ENCODE measurements around the gene MAK.
"Not testable (repeated sequence)": the region's sequence is repeated elsewhere in the genome, so short reads cannot be mapped to it uniquely, and the experiment has no call there.

Gene MAK

GRCh38 chr6:10837995-10838793 lies at the start of gene MAK:
Gene MAK (minus strand): TSS chr6:10838539. CDS start chr6:10830648, 7,891 bp downstream.
- Mint-ChIP-seq H3K4me1 (ENCODE audit: low read depth) (peaks cover 17% of the 10 kb centered on the region), H3K36me3 (ENCODE audit: low read depth) (no peaks in the 10 kb centered on the region), H3K27me3 (ENCODE audit: low read depth) (peaks cover 25% of the 10 kb centered on the region), H3K4me3 (peak within 1 kb of the TSS; percentile 83), H3K9me3 (no peaks in the 10 kb centered on the region), H3K27ac (peak within 1 kb of the TSS; percentile 86)
- DNase-seq (ENCODE audit: low spot score): peak; percentile 89

- Mint-ChIP-seq H3K36me3 (ENCODE audit: low read depth) (peaks cover 1% of the 10 kb centered on the region), H3K4me1 (ENCODE audit: low read depth) (peaks cover 5% of the 10 kb centered on the region), H3K4me3 (peak within 1 kb of the TSS; percentile 61), H3K9me3 (no peaks in the 10 kb centered on the region), H3K27ac (no peak within 1 kb of the TSS), H3K27me3 (ENCODE audit: low read depth) (peaks cover 79% of the 10 kb centered on the region)
- no peak for DNase-seq (ENCODE audit: low spot score)
These were observed 48.6 kb upstream of the MAK start, which contains the start of gene SYCP2L for GRCh38 chr6:10886691-10887502. Gene SYCP2L (plus strand): TSS chr6:10887052. CDS start chr6:10887127, 75 bp downstream.

GRCh38 chr6:10886365-10886690 lies 48.0 kb upstream of the MAK start:
- not testable (repeated sequence) for H3K4me1 Mint-ChIP-seq (ENCODE audit: low read depth); H3K27ac Mint-ChIP-seq; H3K9me3 Mint-ChIP-seq; DNase-seq (ENCODE audit: low spot score); H3K36me3 Mint-ChIP-seq (ENCODE audit: low read depth)
- H3K27me3 Mint-ChIP-seq (ENCODE audit: low read depth): peaks cover 84% of the 10 kb centered on the region
- peak overlapping the region; percentile 61 for H3K4me3 Mint-ChIP-seq

- peaks cover 5% of the 10 kb centered on the region for H3K4me1 Mint-ChIP-seq (ENCODE audit: low read depth)
- DNase-seq (ENCODE audit: low spot score): no peak
- no peaks in the 10 kb centered on the region for H3K9me3 Mint-ChIP-seq
- no peak overlapping the region for H3K27ac Mint-ChIP-seq
- H3K27me3 Mint-ChIP-seq (ENCODE audit: low read depth): peaks cover 90% of the 10 kb centered on the region
- H3K36me3 Mint-ChIP-seq (ENCODE audit: low read depth): peaks cover 1% of the 10 kb centered on the region
- H3K4me3 Mint-ChIP-seq: no peak overlapping the region
These were observed 46.1 kb upstream of the MAK start for GRCh38 chr6:10884245-10884972.

- Mint-ChIP-seq H3K27ac (no peak overlapping the region), H3K4me3 (no peak overlapping the region), H3K27me3 (ENCODE audit: low read depth) (peaks cover 88% of the 10 kb centered on the region), H3K9me3 (no peaks in the 10 kb centered on the region), H3K4me1 (ENCODE audit: low read depth) (peaks cover 5% of the 10 kb centered on the region), H3K36me3 (ENCODE audit: low read depth) (peaks cover 1% of the 10 kb centered on the region)
- no peak for DNase-seq (ENCODE audit: low spot score)
These were observed 45.2 kb upstream of the MAK start for GRCh38 chr6:10883312-10884244.

- no peak overlapping the region for H3K27ac Mint-ChIP-seq
- H3K36me3 Mint-ChIP-seq (ENCODE audit: low read depth): peaks cover 1% of the 10 kb centered on the region
- H3K4me3 Mint-ChIP-seq: no peak overlapping the region
- no peak for DNase-seq (ENCODE audit: low spot score)
- no peaks in the 10 kb centered on the region for H3K9me3 Mint-ChIP-seq
- H3K4me1 Mint-ChIP-seq (ENCODE audit: low read depth): peaks cover 5% of the 10 kb centered on the region
- H3K27me3 Mint-ChIP-seq (ENCODE audit: low read depth): peaks cover 85% of the 10 kb centered on the region
These were observed 44.4 kb upstream of the MAK start for GRCh38 chr6:10882657-10883171.

GRCh38 chr6:10882253-10882630 lies 43.9 kb upstream of the MAK start:
- H3K27me3 Mint-ChIP-seq (ENCODE audit: low read depth): peaks cover 80% of the 10 kb centered on the region
- not testable (repeated sequence) for H3K9me3 Mint-ChIP-seq; H3K4me1 Mint-ChIP-seq (ENCODE audit: low read depth); H3K27ac Mint-ChIP-seq; DNase-seq (ENCODE audit: low spot score); H3K4me3 Mint-ChIP-seq; H3K36me3 Mint-ChIP-seq (ENCODE audit: low read depth)

- no peak for DNase-seq (ENCODE audit: low spot score)
- H3K27me3 Mint-ChIP-seq (ENCODE audit: low read depth): peaks cover 62% of the 10 kb centered on the region
- peaks cover 5% of the 10 kb centered on the region for H3K4me1 Mint-ChIP-seq (ENCODE audit: low read depth)
- no peak overlapping the region for H3K4me3 Mint-ChIP-seq
- no peaks in the 10 kb centered on the region for H3K9me3 Mint-ChIP-seq
- H3K27ac Mint-ChIP-seq: no peak overlapping the region
- no peaks in the 10 kb centered on the region for H3K36me3 Mint-ChIP-seq (ENCODE audit: low read depth)
These were observed 42.0 kb upstream of the MAK start for GRCh38 chr6:10880366-10880765.

GRCh38 chr6:10877871-10878270 lies 39.5 kb upstream of the MAK start:
- Mint-ChIP-seq H3K4me3 (no peak overlapping the region), H3K27ac (no peak overlapping the region), H3K4me1 (ENCODE audit: low read depth) (peaks cover 3% of the 10 kb centered on the region), H3K27me3 (ENCODE audit: low read depth) (peaks cover 40% of the 10 kb centered on the region), H3K9me3 (no peaks in the 10 kb centered on the region), H3K36me3 (ENCODE audit: low read depth) (no peaks in the 10 kb centered on the region)
- no peak for DNase-seq (ENCODE audit: low spot score)

GRCh38 chr6:10877012-10877411 lies 38.7 kb upstream of the MAK start:
- no peak for DNase-seq (ENCODE audit: low spot score)

GRCh38 chr6:10875026-10875425 lies 36.7 kb upstream of the MAK start:
- no peak for DNase-seq (ENCODE audit: low spot score)
- Mint-ChIP-seq H3K36me3 (ENCODE audit: low read depth) (no peaks in the 10 kb centered on the region), H3K9me3 (no peaks in the 10 kb centered on the region), H3K27me3 (ENCODE audit: low read depth) (peaks cover 18% of the 10 kb centered on the region), H3K4me3 (no peak overlapping the region), H3K27ac (no peak overlapping the region), H3K4me1 (ENCODE audit: low read depth) (no peaks in the 10 kb centered on the region)

More at GRCh38 chr6:10877012-10877411, 38.7 kb upstream of the MAK start:
- no peak overlapping the region for H3K27ac Mint-ChIP-seq
- H3K36me3 Mint-ChIP-seq (ENCODE audit: low read depth): no peaks in the 10 kb centered on the region
- no peak overlapping the region for H3K4me3 Mint-ChIP-seq
- no peaks in the 10 kb centered on the region for H3K4me1 Mint-ChIP-seq (ENCODE audit: low read depth)
- peaks cover 34% of the 10 kb centered on the region for H3K27me3 Mint-ChIP-seq (ENCODE audit: low read depth)
- H3K9me3 Mint-ChIP-seq: no peaks in the 10 kb centered on the region

- no peak for DNase-seq (ENCODE audit: low spot score)
- Mint-ChIP-seq H3K27ac (no peak overlapping the region), H3K4me3 (no peak overlapping the region), H3K4me1 (ENCODE audit: low read depth) (no peaks in the 10 kb centered on the region), H3K27me3 (ENCODE audit: low read depth) (peaks cover 10% of the 10 kb centered on the region), H3K36me3 (ENCODE audit: low read depth) (no peaks in the 10 kb centered on the region), H3K9me3 (no peaks in the 10 kb centered on the region)
These were observed 35.9 kb upstream of the MAK start for GRCh38 chr6:10874207-10874606.

- Mint-ChIP-seq H3K4me1 (ENCODE audit: low read depth) (no peaks in the 10 kb centered on the region), H3K9me3 (no peaks in the 10 kb centered on the region), H3K27me3 (ENCODE audit: low read depth) (peaks cover 7% of the 10 kb centered on the region), H3K27ac (no peak overlapping the region), H3K4me3 (no peak overlapping the region), H3K36me3 (ENCODE audit: low read depth) (no peaks in the 10 kb centered on the region)
- no peak for DNase-seq (ENCODE audit: low spot score)
These were observed 35.0 kb upstream of the MAK start for GRCh38 chr6:10873374-10873773.

Data from T-helper 2 cell treated with Interferon-gamma antibody and Interleukin-4, amounts not matched to agents 5 μg/mL and 100 μg/mL, for 36 hours (primary cell).